HG02798 (cell line): ENCODE measurements around the gene RNF220.

ENCODE experiments used
- ATAC-seq: cut with Tn5 transposase; IDR thresholded peaks from one replicate; pipeline ENCODE4 v1.9.1; 2021; ENCODE audit warnings: mild to moderate bottlenecking; ENCODE audit not compliant: unreplicated experiment, poor library complexity

The RNF220 gene

DNA sequence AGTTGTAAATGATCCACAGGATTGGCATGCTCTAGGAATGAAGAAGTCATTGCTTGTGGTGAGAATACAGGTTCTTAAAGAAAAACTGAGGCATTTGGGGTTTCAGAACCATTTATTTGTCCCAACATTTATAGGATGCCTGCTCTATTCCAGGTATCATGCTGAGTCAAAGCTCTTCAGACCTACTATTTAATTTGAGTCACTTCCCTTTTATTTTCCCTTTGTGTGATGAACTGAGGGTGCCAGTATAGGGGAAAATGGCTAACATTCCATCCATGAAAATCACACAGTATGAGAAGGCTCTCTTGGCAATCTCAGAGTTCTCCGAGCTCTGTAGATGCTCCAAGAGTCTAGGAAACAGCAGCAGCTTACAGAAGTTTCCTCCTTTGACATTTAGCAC is 110.4 kb downstream of the RNF220 start:
- no peak for ATAC-seq

DNA sequence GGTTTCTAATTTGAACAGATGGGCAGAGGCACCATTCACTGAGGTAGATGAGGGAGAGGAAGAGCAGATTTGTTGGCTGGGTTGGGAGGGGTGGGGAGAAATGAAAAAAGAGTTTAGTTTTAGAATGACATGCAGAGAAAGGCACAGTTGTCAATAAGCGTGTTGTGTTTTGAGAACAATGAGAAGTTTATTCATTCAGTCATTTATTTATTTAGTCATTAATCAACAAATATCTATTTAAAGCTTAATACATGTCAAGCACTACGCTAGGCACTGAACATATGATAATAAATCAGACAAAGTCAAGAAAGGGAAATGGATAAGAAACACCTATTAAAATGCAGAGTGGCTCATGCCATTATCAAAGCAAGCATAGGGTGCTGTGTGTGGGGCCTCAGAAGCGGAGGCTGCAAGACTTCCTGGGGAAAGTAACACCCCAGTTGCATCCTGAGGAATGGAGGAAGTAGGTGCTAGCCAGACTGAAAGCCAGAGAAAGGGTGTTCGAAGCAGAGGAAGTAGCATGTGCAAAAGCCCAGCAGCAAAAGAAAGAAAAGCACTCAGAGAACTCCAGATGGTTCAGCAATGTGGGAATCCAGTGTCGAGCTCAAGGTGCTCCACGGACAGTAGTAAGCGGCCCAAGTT is 114.1 kb downstream of the RNF220 start:
- ATAC-seq = no peak

DNA sequence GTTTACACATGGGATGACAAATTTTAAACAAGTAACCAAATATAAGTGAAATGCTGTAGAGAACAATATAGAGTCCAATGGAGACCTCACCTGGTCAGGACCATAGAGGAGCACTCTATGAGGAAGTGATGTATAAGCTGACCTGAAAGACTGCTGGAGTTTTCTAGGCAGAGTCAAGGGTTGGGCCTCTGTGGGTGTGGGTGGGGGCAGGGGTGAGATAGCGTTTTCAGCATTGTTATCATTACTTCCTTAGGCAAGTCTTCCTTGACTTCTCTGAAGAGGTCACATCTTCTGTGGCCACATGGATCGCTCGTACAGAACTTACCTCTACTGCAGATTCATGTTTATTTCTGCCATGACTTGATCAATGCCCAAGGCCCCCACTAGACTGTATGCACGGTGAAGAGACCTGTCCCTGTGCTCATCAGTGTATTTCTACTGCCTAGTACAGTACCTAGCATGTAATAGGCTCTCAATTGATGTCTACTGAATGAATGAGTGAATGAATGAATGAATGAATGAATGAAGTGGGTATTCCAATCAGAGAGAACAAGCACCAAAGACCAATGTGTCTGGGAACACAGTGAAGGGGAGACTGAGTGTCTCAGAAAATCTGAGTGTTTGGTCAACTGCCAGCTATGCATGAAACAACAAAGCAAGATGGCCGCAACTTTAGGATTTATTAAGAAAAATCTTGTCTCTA is 116.5 kb downstream of the RNF220 start:
- no peak for ATAC-seq

DNA sequence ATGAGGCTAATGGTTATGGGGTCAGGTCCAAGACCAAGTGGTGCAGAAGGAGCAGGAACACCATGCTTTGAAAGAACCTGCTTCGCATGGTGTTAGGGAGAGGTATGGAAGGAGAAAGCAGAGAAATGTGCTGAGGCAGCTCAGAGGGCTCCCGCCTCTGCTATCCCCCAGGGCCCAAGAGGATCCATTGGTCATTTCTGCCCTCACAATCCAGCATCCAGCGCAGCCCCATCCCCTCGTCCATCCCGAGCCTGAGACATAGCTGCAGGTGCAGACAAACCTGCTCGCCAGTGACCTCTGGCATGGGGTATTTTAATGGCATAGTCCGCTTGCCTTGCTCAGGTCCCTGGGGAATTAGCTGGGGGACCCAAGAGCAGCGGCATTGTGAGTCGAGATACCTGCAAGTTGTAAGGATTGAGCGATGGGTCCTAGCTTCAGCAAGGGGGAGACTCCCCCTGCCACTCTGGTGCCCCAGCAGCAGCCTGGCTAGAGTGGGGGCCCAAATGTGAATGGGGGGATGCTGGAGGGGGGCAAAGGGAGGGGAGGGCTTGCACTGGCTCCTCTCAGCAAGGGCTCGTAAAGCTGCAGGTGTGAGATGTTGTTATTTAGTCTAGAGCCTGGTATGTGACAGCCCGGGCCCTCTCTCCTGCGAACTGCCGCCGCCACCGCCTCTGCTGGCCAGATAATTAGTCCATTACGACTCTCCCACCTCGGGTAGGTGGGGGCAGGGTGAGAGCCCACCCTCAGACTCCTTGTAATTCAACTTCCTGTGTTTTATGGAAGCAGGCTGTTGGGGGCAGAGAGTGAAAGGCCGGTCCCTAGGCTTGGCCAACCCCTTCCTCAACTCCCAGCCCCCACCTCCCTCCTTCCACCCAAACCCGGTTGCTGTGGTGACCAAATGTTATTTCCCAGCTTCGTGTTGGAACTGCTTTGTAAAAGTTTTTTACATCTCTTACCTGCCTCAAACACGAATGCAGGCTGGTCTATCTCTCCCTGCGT is 118.8 kb downstream of the RNF220 start:
- no peak for ATAC-seq

DNA sequence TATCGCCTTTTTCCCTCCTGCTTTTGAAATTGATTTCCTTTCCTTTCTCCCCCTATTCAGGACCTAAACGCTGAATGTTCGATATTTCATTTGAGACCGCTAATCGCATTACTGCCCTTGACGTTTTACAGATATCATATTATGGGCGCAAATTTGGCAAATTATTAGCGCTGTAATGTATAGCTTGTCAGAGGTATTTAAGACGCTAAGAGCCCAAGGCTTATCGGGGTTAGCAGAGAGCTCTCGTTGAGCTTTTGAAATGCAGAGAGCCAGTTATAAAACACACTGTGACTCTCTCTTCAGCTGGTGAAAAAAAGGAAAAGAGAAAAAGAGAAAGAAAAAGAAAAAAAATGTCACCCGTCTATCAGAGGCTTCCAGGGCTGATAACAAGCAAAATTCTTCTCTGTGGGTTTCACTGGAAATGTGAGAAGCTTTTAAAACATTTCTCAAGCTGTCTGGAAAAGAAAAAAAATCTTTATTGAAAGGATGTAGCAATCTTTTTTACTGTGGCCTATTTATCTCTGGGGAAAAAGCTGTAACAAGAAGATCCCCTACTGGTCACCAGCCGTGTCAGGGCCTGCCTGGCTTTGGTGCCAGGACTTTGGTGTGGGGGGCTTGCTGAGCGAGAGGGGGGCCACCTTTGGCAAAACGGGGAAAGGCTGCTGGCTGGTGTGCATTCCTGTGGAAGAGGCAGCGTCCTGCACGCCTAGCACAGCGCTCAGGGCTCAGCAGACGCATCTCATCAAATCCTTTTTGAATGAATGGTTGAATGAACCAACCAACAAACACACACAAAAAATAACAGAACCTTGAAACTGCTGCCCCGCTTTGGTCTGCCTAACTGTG is 119.8 kb downstream of the RNF220 start:
- no peak for ATAC-seq

DNA sequence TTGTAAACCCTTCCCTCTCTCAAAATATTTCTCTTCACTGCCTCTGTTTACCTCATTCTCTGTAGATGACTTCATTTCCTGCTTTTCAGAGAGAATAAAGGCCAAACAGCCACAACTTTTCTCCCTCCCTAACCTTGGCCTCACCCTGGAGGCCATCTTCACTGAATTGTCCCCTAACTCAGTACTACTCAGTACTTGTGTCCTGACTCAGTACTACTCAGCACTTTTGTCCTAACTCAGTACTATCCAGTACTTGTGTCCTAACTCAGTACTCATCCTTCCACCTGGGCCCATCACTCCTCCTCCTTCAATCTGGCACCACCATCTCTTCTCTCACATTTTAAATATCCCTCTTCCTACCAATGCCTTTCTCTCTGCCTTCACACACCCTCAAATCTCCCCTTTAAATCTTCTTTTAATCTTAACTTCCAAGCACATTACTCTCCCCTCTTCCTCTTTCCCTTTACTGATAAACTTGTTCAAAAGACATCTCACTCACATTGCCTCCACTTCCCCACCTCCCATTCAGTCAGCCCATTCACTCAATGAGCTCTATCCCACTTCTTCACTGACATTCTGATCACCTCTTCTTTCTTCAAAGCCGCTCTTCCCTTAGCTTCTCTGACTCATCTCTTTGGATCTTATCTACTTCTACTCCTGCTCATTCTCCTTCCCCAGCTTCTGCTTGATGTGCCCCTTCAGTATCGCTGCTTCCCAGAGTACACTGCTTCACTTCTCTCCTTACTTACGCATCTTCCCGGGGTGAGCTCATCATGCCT is 121.4 kb downstream of the RNF220 start:
- no peak for ATAC-seq

DNA sequence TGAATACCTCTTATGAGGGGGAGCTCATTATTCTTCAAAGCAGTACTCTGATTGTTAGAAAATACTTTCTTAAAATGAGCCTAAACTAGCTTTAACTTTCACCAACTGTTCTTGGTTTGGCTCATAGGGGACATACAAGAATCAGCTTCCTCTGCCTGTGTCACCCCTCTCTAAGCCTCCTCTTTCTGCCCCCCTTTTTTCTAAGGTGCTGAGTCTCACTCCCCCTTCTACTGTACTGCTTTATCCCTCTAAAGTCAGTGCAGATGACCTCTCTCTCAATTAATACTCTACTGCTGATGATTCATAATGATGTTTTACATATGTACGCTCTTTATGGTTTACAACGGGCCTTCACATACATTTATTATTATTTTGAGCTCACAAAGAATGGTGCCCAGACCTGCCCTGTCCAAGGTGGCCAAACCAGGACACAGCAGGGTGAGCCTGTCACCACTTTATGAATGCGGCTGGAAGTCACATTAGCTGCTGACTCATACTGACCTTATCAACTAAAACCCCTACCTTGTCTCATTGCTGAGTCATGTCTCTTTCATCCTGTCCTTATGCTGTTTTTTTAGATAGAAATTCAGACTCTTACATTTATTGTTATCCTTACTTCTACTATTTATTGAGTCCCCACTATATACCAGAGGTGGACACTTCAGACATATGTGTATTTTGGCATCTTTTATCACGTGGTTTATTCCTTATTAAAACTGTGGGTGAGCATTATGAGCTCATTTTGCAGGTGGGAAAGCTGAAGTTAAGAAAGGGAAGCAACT is 126.9 kb downstream of the RNF220 start:
- ATAC-seq = no peak

DNA sequence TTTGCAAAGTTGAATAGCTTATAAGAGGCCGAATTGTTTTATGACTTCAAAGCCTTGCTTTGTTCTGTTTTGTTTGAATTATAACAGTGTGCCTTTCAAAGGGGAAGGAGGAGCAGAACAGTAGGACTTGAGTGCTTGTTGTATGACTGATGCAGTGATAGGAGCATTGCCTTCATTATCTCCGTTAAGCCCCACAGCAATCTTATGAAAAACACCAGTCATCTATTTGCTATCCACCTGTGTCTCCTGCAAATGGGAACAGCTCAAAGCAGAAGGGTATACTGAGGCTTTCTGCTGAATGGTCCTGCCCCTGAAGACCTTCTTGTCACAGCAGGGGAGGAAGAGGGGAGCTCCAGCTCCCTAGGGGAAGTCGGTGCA is 127.5 kb downstream of the RNF220 start:
- no peak for ATAC-seq

DNA sequence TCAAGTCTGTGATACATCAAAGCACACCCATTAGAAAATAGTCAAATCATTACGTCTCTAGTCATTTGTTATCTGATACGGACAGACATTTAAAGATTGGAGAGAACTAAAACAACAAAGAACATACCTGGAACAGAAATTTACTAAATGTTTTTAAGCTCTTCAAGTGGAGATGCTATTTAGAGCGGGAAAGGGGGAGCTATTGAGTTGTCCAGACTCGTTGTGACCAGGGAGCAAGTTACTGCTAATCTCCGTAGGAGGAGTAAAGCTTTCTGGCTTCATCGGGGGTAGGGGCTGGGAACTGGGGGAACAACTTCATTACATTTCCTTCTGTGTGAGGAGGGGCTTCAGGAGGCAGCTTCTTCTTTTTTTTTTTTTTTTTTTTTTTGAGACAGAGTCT is 129.7 kb downstream of the RNF220 start:
- ATAC-seq = no peak

DNA sequence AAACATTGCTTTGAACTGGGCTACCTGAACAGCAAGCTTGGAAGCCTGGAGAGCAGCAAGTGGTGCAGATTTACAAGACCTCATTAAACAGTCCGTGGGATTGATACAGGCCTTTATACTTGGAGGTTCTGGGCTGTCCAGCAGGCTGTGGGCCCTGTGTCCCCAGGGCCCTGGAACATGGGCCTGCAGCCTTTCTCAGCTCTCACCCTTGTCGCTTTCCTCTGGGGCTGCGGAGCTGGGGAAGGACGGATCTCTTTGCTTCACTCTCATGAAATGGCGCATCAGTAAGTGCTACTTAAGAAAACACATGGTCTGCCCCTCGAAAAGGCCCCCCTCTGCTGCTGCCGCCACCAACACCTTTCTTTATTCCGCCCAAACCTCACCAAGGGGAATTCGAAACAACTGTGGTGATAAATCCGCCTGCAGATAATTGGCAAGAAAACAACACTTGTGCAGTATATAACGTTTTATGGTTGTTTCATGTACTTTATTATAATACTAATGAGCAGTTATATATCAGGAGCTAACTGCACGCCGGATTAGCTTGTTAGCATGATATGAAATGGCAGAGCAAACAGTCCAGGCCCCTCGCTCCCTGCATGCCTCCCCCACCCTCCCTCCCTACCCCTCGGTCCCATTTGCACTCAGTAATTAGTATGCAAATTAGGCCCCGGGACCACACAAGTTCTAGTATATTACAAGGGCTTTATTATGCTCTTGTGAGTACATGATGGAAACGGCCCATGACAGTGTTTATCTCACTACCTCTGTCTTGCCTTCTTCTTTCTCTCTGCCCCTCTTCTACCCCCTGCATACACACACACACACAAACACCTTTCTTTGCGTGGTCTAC is 131.5 kb downstream of the RNF220 start:
- no peak for ATAC-seq

DNA sequence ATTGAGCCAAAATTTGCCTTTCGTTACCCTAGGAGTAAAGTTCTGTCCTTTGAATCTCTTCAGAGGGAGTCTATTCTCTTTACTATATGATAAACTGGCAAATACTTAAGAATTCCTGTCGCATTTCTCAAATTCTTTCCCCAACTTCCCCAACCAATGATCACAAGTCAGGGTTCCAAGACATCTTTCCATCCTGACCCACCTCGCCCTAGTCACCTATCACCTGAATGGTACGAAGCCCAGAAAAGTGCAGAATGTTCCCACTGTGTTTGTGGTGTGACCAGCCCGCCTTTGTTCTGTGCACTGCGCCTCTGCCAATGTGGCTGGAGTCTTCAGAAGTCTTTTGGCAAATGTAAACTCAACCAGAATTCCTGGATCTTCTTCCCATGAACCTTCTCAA is 132.5 kb downstream of the RNF220 start:
- no peak for ATAC-seq

DNA sequence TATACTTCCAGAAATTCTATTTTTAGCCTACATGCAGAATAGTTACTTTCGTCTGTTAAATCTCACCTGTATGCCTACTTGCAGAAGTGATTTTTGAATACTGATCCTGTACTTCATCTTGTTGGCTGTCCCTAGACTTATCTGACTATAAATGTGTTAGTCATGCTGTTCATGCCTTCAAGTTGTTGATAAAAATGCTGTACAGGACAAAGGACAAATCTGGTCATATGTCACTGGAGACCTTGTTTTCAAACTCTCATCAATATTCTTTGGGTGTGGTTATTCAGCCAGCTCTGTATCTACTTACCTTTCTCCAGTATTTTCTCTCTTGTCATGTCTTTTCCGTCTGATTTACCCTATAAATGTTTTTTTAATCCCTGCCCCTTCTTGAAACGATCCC is 132.9 kb downstream of the RNF220 start:
- ATAC-seq = no peak

DNA sequence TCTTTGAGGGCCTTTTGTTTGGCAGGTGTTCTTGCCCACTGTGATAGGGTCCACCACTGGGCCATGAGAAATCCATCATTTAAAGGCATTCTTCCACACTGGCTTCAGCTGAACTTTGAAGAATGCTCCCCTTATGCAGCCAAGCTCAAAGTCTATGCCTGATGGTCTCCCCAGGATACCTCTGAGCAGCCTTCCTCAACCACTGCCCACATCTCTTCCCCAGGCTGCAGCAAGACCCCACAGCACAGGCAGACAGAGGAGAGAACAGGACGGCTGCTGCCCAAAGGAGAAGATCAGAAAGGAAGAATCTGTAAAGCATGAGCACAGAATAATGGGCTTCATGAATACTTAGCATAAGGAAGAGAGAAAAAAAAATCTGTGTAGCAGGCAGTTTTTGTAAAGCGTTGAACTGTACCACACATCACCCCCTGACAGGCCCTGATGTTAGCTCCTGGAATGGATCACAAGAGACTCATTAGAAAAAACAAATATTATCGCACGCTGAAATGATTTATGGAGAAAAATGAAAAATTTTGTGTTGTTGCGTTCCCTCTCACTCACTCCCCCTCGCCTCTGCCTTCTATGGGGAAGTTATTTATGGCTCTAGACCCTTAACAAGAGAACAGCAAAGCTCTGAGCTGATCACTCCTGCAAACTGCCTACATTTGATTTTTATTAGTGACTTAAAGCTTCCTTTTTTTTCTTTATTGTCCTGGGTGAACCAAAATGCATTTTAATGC is 135.1 kb downstream of the RNF220 start:
- no peak for ATAC-seq

DNA sequence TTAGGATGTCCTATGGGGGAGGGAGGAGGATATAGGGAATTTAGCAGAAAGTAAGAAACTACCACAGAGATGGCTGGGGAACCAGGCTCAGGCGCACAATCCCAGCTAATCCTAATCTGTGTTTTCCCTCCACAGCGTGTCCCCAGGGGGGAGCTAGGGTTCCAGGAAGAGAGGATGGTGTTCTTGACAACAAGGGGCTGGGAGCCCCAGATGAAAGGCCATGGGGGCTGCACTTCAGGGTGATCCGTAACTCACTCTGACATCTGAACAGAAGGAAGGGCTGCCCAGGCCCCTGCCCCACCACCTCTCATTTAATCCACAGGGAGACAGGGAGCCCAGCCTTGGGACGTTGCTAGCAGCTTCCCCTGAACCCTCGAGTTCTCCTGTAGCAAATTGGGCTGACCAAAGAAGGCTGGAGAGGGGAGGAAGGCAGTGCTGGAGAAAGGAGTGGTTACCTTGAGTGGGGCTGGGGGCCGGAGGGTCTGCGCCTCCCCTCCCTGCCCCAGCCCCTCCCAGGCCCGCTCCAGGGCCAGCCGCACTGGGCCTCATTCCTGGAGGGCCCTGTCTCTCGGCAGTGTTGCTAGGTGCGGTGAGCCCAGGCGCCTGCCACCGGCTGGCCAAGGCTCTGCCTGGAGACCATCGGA is 137.5 kb downstream of the RNF220 start:
- ATAC-seq = no peak

DNA sequence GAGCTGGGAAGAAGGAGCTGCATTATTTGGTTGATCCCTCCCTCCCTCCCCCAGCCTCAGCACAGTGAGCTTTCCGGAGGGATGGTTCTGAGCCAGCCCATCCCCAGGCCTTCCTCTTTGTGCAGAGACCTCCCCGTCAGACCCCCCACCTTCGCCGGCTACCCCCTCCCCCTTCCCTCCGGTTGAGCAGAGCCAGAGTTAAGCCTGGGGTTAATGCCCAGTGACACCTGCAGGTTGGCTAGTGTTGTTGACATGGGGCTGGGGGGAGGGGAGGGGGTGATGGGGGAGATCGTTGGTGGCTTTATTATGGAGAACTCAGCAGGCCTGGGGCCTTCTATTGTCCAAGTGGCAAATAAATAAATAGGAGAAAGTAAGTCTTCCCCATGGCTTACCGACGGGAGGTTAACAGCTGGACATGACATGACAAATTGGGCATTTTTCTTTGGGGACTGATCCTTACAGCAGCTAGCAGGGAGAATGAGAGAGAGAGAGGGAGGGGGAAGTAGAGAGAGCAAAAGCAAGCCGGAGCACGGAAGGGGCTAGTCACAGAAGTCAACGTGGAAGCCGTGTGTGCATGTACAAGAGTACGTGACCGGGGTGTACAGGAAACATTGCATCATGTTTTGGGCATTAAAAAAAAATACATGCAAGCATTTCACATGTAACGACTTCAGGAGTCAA is 138.1 kb downstream of the RNF220 start:
- ATAC-seq = no peak

DNA sequence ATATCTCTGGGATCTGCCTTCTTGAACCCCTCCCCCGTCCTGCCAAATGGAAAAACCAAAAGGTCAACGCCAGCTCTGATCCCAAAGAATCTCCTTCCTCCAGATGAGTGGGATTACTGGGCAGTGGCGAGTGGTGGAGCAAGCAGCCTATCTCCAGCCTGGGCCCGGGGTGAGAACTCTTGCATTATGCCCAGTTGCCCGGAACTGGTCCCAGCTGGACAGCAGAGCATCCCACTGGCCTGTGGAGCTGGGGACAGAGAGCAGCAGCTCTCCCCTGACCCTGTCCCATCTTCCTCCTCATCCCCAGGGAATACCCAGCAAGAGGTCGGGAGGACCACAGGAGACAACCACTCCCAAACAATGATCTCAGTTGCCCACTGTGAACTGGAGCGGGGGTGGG is 138.7 kb downstream of the RNF220 start:
- no peak for ATAC-seq
